HG03175 (cell line): ENCODE data around the gene DYNC1H1.
"Not testable (repeated sequence)": the region's sequence is repeated elsewhere in the genome, so short reads cannot be mapped to it uniquely, and the experiment has no call there.

ENCODE experiments used
- ATAC-seq: cut with Tn5 transposase; IDR thresholded peaks from one replicate; pipeline ENCODE4 v1.9.1; 2021; ENCODE audit warnings: mild to moderate bottlenecking, moderate library complexity; ENCODE audit not compliant: unreplicated experiment

DYNC1H1 gene

DNA sequence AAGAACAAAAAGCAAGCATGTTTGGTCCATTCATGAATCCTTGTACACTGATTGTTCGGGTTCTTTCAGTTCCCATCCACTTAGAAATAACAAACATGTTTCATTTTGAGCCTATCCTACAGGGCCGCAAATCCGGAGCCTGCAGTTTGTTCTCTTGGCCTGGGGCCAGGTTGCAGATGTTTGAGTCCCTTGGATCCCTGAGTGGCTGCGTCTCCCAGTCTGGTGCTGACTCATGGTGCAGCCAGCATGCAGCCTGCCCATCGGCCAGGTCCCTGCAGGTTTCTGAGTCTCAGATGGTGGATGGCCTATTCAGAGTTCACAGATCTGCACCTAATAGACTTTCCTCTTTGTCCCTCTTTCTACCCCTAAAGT is 1.9 kb upstream of the DYNC1H1 start:
- ATAC-seq, result no peak

DNA sequence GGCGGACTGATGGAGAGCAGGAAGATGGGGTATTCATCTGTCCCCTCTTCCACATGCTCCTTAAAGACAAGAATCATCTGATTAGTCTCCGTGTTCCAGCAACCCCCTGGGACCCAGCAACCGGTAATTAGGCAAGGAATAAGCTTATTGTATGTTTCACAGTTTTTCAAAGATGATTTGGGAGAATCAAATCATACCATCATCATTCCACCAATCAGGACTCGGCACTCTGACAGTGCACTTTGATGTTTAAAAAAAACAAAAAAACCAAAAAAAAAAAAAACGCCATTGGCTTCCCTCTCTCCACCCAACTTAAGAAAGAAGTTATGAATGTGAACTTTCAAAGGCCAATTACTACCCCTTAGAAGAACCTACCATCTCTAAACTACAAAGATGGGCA is 1.3 kb upstream of the DYNC1H1 start:
- ATAC-seq, result no peak

DNA sequence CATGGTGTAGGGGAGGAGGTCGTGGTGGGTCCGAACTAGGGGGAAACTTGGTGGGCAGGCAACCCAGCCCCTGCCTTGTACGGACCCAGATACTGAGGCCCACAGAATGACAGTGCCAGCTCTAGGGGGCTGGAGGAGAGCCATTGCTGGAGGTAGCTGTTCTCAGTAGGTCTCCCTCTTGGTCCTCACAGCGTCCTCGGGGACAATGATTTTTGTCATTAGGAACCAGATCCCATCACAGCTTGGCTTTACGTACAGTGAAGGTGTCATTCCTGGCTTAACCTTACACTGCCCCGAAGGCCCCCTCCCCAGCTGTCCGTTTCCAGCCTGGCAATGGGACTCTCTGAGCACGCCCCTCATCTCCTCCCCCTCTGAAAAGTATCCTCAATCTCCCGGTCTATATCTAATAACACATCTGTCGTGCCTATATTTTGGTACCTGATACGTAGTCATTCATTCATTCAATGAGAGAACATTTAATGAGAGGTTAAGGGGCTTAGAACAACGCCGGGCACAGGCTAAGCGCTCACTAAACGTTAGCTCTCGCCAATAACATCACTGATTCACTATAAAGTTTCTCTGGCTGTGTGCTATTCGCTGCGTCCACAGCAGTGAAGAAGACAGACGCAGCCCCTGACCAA is 597 bp upstream of the DYNC1H1 start:
- ATAC-seq, result peak; percentile 1

DNA sequence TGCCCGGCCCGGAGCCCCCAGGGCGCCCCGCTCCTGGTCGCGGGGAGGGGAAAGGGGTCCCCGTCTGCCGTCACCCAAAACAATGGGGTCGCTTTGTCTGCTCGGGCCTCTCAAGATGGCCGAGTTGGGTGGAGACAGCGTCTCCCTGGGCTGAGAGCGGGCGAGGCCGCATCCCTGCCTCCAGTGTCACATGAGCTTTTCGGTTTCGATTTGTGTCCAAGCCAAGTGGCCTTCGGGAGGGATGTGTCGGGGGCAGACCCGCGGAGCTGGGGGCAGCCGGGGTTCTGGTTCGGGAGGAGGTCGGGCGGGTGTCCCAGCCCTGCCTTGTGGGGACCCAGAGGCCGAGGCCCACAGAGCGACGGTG is 790 bp downstream of the DYNC1H1 start:
- ATAC-seq, result peak; percentile 46

DNA sequence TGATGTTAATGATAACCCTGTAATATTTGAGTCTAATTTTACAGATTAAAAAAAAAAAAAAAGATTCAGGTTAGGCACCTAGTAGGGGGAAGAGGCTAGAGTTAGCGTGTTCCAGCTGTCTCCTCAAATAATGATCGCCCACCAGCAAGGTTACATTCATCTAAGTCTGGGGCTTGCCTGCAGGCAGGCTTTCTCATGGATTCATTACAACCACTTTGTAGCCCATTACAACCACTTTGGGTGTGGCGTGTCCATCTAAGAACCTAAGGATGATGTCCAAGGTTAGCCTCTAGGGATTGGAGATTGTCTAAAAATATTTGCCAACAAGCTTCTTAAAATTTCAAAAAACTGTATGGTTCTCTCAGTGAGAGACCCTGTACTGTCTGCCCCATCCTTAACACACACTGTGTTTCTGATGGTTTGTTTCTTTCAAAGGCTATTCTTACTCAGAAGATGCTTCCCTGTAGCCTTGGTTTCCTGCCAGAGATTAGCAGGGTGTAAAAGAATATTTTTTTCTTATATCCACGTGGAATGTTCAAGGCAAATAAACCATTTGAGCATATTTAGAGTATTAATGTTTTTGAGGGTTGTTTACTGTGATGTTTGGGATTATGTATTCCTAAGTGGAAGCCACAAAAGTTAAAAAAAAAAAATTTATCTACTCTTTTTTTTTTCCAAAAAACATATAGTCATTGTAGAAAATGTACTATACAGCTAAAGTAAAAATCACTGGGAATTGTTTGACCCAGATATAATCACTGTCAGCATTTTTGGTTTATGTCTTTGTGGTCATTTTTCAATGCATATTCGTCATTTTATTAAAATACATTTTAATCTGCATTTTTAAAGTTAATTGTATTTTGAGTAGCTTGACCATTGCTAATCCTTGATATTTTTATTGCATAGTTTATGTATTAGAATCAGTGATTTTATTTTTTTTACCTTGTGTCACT is 1.7 kb downstream of the DYNC1H1 start:
- ATAC-seq, result no peak

DNA sequence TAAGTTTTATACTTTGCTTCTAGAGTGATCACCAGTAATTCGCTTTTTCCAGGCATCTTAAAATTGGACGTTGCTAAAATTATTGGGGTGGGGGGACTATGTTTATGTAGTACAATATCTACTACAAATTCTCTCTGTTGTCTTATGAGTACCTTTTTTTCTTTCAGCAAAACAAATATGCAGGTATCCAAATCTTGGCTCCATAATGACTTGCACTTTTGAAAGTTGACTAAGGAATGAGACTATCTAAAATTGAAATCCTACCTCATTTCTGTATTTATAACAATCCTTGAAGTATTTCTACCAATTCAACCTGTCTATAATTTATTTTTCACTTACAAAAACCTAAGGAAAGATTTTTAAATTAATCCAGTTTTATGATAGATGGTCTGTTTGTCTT is 2.4 kb downstream of the DYNC1H1 start:
- ATAC-seq, result no peak

DNA sequence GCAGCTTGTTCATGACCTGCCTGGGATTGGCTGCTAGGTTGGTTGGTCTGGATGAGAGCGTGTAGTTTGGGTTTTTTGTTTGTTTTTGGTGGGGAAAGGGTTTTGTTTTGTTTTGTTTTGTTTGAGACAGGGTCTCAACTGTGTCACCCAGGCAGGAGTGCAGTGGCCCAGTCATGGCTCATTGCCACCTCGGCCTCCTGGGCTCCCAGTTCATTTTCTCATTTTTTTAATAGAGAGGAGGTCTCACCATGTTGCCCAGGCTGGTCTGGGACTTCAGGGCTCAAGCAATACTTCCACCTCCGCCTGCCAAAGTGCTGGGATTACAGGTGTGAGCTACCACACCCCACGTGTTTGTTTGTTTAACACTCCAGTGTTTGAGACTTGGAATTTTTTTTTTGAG is 3.8 kb downstream of the DYNC1H1 start:
- no peak for ATAC-seq

DNA sequence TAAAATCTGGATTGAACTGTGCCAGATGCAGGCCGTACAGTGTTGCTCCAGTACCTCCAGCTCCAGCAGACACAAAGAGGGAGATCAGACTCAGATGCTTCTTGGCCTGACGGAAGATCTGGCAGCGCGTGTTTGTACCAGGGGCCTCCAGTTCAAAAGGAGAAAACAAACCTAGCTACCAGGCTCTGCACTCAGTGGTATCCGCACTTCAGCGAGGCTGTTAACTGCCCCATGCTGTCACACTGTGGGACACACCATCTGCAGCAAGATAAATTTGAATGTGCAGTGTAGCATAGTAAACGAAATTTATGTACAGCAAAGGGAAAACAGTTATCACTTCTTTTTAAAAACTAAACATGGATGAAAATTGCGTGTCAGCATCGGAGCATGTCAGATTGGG is 5.1 kb downstream of the DYNC1H1 start:
- ATAC-seq, result no peak

DNA sequence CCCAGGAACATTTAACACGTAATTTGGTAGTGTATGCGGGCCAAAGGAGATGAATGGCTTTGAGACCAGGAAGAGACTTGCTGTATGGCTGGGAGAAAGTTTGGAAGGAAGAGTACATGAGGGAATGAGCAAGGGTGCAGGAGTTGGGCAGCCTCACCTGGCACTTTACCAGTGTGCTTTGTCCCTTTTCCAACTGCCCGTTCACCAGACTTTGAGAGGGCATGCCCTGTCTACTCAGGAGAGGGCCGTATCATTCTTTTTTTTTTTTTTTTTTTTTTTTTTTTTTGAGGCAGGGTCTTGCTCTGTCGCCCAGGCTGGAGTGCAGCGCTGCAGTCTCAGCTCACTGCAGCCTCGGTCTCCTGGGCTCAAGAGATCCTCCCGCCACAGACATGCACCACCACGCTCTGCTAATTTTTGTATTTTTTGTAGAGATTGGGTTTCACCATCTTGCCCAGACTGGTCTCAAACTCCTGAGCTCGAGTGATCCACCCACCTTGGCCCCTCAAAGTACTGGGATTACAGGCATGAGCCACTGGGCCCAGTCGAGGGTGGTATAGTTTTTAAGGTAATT is 6.5 kb downstream of the DYNC1H1 start:
- ATAC-seq, result no peak

DNA sequence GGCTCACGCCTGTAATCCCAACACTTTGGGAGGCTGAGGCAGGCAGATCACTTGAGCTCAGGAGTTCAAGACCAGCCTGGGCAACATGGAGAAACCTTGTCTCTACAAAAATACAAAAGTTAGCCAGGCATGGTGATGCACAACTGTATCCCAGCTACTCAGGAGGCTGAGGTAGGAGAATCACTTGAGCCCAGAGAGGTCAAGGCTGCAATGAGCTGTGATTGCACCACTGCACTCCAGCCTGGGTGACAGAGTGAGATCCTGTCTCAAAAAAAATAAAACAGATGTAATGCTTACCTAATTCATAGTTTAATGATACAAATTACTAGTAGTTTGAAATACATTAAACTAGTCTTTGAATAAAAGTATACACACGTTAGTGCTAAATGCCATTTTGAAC is 7.1 kb downstream of the DYNC1H1 start:
- not testable (repeated sequence) for ATAC-seq

DNA sequence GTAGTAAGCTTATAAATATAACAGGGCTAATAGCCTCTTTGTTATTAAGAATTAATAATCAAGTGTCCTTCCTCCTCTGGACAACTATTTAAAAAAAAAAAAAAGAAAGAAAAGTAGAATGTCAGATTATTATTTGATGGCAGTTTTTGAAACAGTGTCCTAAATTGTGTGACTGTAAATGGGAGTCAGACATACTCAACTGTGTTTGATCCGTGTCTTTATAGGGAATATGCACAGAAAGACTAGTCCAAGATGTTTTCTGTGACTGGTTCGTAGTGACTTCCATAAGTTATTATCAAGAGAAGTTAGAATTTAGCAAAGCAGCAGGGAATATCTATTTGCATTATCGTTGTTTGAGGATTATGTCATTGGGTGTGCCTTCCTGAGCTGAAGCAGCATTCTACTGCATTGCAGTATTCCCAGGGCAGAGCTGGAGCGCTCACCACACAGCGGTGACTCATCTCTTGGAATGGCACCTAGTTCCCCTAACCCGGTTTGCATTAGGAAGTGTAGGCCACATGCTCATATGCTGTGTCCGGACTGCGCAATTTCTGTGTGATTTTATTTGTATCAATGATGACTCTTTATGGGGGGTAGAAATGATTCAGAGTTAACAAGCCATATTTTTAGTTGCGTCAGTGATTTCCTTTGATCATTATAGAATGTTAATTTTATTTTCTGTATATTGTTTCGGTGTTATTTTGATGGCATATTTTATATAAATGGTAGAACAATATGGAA is 7.9 kb downstream of the DYNC1H1 start:
- ATAC-seq, result no peak

DNA sequence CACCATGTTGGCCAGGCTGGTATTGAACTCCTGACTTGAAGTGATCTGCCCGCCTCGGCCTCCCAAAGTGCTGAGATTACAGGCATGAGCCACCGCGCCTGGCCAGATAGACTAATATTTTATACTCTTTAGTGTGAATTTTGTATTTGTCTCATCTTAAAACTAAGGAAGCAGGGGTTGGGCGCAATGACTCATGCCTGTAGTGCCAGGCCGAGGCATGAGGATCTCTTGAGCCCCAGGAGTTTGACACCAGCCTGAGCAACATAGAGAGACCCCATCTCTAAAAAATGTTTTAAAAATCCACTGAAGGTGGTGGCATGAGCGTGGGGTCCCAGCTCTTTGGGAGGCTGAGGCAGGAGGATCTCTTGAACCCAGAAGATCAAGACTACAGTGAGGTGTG is 9.0 kb downstream of the DYNC1H1 start:
- no peak for ATAC-seq

DNA sequence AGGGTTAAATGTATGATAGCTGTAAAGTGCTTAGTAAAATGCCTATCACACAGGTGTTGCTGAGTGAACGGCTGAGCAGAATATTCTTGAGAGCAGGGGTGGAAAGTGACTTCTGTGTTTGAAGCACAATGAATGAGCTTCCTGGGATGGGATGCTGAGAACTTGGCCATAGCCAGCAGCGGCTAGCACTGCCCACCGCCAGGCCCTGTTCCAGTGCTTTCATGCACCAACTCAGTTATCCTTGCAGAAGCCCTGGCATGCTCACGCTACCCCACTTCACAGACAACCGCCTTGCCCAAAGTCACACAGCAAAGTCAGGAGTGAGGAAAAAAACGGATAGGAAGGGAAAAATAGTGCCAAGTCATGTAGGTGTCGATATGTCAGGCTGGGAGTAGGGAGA is 10.9 kb downstream of the DYNC1H1 start:
- ATAC-seq, result no peak

DNA sequence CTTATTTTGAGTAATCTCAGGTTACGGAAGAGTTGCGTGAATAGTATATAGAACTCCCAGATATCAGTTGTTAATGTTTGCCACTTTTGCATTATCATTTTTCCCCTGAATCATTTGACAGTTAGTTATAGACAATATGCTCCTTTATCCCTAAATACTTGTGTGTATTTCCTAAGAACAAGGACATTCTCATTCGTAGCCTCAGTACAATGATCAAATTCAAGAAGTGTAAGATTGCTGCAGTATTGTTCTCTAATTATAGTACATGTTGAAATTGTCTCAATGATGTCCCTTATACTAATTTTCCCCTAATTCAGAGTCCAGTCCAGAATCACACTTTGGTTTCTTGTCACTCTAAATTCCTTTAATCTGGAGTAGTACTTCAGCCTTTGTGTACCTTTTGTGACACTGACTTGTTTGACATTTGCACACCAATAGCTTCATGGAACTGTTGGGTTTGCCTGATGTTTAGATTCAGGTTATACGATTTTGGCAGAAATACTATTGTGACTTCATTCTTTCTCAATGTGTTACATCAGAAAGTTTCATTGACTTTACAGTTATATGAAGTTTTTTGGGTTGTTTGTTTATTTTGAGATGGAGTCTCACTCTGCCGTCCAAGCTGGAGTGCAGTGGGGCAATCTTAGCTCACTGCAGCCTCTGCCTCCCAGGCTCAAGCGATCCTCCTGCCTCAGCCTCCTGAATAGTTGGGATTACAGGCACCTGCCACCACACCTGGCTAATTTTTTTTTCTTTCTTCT is 13.1 kb downstream of the DYNC1H1 start:
- ATAC-seq, result no peak

DNA sequence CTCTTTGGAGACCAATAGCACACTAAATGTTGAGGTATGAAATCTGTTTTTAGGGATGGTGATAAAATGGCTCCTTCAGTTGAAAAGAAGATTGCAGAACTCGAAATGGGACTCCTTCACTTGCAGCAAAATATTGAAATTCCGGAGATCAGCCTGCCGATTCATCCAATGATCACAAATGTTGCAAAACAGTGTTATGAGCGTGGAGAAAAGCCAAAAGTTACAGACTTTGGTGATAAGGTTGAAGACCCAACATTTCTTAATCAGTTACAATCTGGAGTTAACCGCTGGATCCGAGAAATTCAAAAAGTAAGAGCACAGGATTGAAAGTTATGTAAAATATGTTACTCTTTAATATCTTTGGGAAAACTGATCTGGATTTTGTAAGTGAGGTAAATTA is 15.3 kb downstream of the DYNC1H1 start:
- no peak for ATAC-seq

DNA sequence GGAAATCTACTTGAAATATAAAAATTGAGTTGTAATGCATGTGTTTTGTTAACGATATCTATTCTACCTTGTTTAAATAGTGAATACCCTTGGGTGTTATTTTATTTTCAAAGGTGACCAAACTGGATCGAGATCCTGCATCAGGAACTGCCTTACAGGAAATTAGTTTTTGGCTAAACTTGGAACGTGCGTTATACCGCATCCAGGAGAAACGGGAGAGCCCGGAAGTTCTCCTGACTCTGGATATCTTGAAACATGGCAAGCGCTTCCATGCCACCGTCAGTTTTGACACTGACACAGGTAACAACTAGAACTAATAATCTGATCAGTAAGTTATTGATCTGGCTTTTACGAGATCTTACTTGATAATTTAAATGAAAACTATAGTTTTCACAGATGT is 15.9 kb downstream of the DYNC1H1 start:
- no peak for ATAC-seq

DNA sequence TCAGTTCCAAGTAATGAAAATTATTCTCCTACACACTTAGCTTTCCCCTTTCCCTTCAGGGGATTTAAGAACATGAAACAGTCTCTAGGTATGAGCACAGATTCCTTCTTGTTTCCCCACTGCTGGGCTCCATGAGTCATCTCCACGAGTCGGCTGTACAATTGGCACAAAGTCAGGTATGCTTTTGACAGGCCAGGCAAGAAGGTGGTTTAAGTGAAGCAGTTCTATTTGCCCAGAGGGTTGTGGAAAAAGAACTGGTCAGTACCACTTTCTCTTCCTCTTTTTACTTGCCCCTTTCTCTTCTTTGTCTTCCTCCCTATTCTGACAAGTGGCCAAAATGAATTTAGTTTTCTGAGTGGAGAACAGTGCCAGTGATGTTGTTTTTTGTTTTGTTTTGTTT is 16.3 kb downstream of the DYNC1H1 start:
- peak; percentile 92 for ATAC-seq

DNA sequence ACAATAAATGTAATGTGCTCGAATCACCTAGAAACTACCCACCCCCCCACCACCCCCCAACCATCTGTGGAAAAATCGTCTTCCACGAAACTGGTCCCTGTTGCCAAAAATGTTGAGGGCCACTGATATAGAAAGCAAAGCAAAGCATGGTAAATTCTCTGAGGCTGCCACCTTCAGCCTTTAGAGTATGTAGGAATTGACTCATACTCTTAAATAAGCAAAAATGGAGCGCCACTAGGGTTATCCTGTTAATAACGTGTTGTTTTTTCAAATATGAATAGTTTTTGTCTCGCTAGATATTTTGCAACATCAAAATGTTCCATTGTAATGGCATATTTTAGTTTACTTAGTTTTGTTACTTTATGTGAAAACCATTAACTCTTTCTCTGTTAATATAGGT is 18.2 kb downstream of the DYNC1H1 start:
- ATAC-seq, result no peak

DNA sequence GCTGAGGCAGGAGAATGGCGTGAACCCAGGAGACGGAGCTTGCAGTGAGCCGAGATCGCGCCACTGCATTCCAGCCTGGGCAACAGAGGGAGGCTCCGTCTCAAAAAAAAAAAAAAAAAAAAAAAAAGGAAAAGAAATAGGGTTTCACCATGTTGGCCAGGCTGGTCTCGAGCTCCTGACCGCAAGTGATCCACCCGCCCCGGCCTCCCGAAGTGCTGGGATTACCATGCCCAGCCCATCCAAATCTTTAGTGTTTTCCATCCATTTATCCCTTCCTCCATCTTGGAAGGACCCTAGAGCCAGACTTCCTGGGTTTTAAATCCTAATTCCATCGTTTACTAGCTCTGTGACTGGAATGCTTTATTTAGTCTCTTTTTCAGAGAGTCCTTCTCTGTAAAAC is 20.5 kb downstream of the DYNC1H1 start:
- not testable (repeated sequence) for ATAC-seq

DNA sequence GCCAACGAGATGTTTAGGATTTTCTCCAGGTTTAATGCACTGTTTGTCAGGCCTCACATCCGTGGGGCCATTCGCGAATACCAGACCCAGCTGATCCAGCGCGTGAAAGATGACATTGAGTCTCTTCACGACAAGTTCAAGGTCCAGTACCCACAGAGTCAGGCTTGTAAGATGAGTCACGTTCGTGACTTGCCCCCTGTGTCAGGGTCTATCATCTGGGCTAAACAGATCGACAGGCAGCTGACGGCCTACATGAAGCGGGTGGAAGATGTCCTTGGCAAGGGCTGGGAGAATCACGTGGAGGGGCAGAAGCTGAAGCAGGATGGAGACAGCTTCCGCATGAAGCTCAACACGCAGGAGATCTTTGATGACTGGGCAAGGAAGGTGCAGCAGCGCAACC is 21.6 kb downstream of the DYNC1H1 start:
- no peak for ATAC-seq

DNA sequence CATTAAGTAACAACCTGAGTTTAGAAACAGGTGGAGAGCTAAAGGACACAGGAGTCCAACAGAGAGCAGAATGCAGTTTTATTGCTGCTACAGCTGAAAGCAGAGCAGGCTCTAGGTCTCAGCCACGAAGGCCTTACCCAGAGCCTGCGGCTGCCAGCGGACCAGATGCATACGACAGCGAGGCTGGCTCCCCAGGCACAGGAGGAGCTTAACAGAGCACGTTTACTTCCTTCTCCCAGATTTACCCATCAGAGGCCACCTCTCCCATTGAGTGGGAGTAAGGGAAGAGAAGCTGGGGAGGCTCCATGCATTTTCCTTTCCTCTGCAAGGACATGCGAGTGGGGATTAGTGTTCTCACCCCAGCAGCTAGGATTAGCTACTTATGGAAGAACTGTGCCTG is 22.6 kb downstream of the DYNC1H1 start:
- ATAC-seq, result no peak
